ENCODE results near the gene FAM13A. TPM values are rescaled to one million over a fixed set of nuclear protein-coding genes. Genes with fewer than 3 reads are reported as not detected.

The FAM13A gene
- total RNA-seq, 2 experiments from 2014 or later: 9.6 to 10.2 TPM

DNA sequence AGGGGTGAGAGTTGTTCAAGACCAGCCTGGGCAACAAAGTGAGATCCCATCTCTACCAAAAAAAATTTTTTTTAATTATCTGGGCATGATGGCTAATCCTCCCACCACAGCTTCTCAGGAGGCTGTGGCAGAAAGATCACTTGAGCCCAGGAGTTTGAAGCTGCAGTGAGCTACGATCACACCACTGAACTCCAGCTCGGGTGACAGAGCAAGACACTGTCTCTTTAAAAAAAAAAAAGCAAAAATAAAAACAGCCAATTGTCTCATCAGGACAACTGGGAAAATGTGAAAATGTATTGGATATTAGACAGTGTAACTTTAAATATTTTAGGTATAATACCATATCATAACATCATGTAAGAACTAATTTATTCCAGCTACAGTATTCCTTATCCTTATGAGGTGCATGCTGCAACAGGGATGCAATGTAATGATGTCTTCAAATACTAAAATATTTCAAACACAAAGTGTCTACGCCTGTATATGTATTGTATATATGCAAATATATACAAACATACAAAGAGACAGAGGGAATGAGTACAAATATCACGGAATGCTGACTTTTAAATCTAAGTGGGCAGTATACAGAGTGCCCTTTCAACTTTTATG is 17.2 kb downstream of the FAM13A start:
- H3K4me1 Mint-ChIP-seq (ENCODE audit: low read depth): no peaks in the 10 kb centered on the region
- no peak for DNase-seq
- no peaks in the 10 kb centered on the region for H3K4me1 ChIP-seq (ENCODE audit: insufficient read depth, low read length)
- ATAC-seq (ENCODE audit: poor library complexity): no peak
- no peak overlapping the region for H3K27ac ChIP-seq (ENCODE audit: low read depth in 1 of 2, low read length in 2 of 2)
- H3K36me3 ChIP-seq (ENCODE audit: insufficient read depth, low read length): no peaks in the 10 kb centered on the region
- no peak overlapping the region for H3K4me3 Mint-ChIP-seq
- no peaks in the 10 kb centered on the region for H3K36me3 Mint-ChIP-seq (ENCODE audit: low read depth)
- H3K9me3 ChIP-seq (ENCODE audit: control insufficient read depth in 1 of 2, insufficient read depth in 1 of 2, low read length in 2 of 2): peaks cover 0 to 8% of the 10 kb centered on the region in 2 experiments
- peaks cover 4% of the 10 kb centered on the region for H3K9me3 Mint-ChIP-seq
- no peak overlapping the region for H3K27ac Mint-ChIP-seq
- H3K27me3 ChIP-seq (ENCODE audit: control insufficient read depth in 1 of 2, insufficient read depth in 2 of 2, low read length in 2 of 2): no peaks in the 10 kb centered on the region
- intact Hi-C loops (cut with DNase I, micrococcal nuclease): no loop called here
- TF ChIP-seq, protein P1, sequence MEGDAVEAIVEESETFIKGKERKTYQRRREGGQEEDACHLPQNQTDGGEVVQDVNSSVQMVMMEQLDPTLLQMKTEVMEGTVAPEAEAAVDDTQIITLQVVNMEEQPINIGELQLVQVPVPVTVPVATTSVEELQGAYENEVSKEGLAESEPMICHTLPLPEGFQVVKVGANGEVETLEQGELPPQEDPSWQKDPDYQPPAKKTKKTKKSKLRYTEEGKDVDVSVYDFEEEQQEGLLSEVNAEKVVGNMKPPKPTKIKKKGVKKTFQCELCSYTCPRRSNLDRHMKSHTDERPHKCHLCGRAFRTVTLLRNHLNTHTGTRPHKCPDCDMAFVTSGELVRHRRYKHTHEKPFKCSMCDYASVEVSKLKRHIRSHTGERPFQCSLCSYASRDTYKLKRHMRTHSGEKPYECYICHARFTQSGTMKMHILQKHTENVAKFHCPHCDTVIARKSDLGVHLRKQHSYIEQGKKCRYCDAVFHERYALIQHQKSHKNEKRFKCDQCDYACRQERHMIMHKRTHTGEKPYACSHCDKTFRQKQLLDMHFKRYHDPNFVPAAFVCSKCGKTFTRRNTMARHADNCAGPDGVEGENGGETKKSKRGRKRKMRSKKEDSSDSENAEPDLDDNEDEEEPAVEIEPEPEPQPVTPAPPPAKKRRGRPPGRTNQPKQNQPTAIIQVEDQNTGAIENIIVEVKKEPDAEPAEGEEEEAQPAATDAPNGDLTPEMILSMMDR (IDR thresholded peaks at IDR 0.05): no peak
- H3K27me3 Mint-ChIP-seq: peaks cover 6% of the 10 kb centered on the region
- CTCF ChIA-PET: interaction anchor here (0.9 kb wide), 1 partner anchor 24 kb away, joined by 3 read pairs; no protein-coding TSS in a partner anchor
- POLR2A ChIA-PET: no interaction called here
- H3K4me3 ChIP-seq (ENCODE audit: low read length): no peak overlapping the region

DNA sequence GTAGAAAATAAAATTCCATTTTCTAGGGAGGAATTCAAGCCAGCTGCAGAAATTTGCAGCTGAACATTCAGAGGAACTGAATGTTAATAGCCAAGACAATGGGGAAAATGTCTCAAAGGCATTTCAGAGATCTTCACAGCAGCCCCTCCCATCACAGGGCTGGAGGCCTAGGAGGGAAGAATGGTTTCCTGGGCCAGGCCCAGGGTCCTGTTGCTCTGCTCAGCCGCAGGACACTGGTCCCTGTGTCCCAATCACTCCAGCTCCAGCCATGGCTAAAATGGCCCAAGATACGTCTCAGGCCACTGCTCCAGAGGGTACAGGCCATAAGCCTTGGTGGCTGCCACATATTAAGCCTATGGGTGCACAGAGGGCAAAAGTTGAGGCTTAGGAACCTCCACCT is 20.4 kb downstream of the FAM13A start:
- Histone ChIP-seq H3K9me3 (ENCODE audit: control insufficient read depth in 1 of 2, insufficient read depth in 1 of 2, low read length in 2 of 2) (peaks cover 0 to 11% of the 10 kb centered on the region in 2 experiments), H3K27me3 (ENCODE audit: control insufficient read depth in 1 of 2, insufficient read depth in 2 of 2, low read length in 2 of 2) (no peaks in the 10 kb centered on the region), H3K4me1 (ENCODE audit: insufficient read depth, low read length) (no peaks in the 10 kb centered on the region), H3K4me3 (ENCODE audit: low read length) (no peak overlapping the region), H3K27ac (ENCODE audit: low read depth in 1 of 2, low read length in 2 of 2) (no peak overlapping the region), H3K36me3 (ENCODE audit: insufficient read depth, low read length) (no peaks in the 10 kb centered on the region)
- H3K9me3 Mint-ChIP-seq: peaks cover 4% of the 10 kb centered on the region
- H3K36me3 Mint-ChIP-seq (ENCODE audit: low read depth): no peaks in the 10 kb centered on the region
- ATAC-seq (ENCODE audit: poor library complexity) (no peak), DNase-seq (no peak)
- CTCF ChIA-PET: no interaction called here
- no peaks in the 10 kb centered on the region for H3K4me1 Mint-ChIP-seq (ENCODE audit: low read depth)
- intact Hi-C loops (cut with DNase I, micrococcal nuclease): no loop called here
- no peak overlapping the region for H3K27ac Mint-ChIP-seq
- H3K27me3 Mint-ChIP-seq: peaks cover 6% of the 10 kb centered on the region
- TF ChIP-seq, protein P1 (IDR thresholded peaks at IDR 0.05): no peak
- POLR2A ChIA-PET: interaction anchor here (0.6 kb wide), 1 partner anchor 471 kb away, joined by 3 read pairs; no protein-coding TSS in a partner anchor
- H3K4me3 Mint-ChIP-seq: no peak overlapping the region

DNA sequence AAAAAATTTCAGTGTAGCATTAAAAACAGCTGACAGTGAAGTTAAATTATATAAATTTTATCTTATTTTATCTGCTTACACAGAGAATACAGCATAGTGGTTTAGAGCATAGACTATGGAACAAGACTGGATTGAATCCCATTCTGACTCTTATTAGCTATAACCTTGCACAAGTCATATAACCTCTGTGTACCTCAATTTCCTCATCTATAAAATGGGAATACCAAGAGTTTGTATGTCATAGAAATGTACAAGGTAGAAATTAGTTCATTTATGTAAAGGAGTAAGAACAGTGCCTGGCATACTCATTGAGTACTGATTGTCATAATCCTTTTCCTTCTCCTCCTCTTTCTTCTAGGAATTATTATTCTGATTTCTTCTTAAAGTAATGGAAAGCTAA is 25.7 kb downstream of the FAM13A start:
- peaks cover 11% of the 10 kb centered on the region for H3K4me1 Mint-ChIP-seq (ENCODE audit: low read depth)
- H3K9me3 ChIP-seq (ENCODE audit: control insufficient read depth in 1 of 2, insufficient read depth in 1 of 2, low read length in 2 of 2): peaks cover 0 to 3% of the 10 kb centered on the region in 2 experiments
- peaks cover 3% of the 10 kb centered on the region for H3K9me3 Mint-ChIP-seq
- no peak overlapping the region for H3K4me3 Mint-ChIP-seq
- intact Hi-C loops (cut with DNase I, micrococcal nuclease): no loop called here
- no peak overlapping the region for H3K27ac ChIP-seq (ENCODE audit: low read depth in 1 of 2, low read length in 2 of 2)
- no peak for ATAC-seq (ENCODE audit: poor library complexity)
- H3K27me3 Mint-ChIP-seq: no peaks in the 10 kb centered on the region
- ChIA-PET POLR2A (interaction anchor here (0.6 to 1.1 kb wide), 2 partner anchors 11 to 263 kb away, joined by 3 read pairs; no protein-coding TSS in a partner anchor), CTCF (interaction anchor here (0.9 kb wide), 1 partner anchor 212 kb away, joined by 4 read pairs; no protein-coding TSS in a partner anchor)
- no peak overlapping the region for H3K27ac Mint-ChIP-seq
- H3K4me3 ChIP-seq (ENCODE audit: low read length): no peak overlapping the region
- no peaks in the 10 kb centered on the region for H3K27me3 ChIP-seq (ENCODE audit: control insufficient read depth in 1 of 2, insufficient read depth in 2 of 2, low read length in 2 of 2)
- H3K4me1 ChIP-seq (ENCODE audit: insufficient read depth, low read length): peaks cover 6% of the 10 kb centered on the region
- H3K36me3 ChIP-seq (ENCODE audit: insufficient read depth, low read length): no peaks in the 10 kb centered on the region
- no peak for DNase-seq
- TF ChIP-seq, protein P1 (IDR thresholded peaks at IDR 0.05): no peak
- H3K36me3 Mint-ChIP-seq (ENCODE audit: low read depth): no peaks in the 10 kb centered on the region
